Measurements from ENCODE around the gene POLG2.
"Not testable (repeated sequence)": the region's sequence is repeated elsewhere in the genome, so short reads cannot be mapped to it uniquely, and the experiment has no call there.

The POLG2 gene

GRCh38 chr17:64484380-64484779, 12.5 kb downstream of the POLG2 start:
- no peak for DNase-seq

GRCh38 chr17:64480951-64481350, 15.9 kb downstream of the POLG2 start:
- no peak for DNase-seq

- DNase-seq: no peak
These were observed 19.0 kb downstream of the POLG2 start for GRCh38 chr17:64477849-64478248.

DNA sequence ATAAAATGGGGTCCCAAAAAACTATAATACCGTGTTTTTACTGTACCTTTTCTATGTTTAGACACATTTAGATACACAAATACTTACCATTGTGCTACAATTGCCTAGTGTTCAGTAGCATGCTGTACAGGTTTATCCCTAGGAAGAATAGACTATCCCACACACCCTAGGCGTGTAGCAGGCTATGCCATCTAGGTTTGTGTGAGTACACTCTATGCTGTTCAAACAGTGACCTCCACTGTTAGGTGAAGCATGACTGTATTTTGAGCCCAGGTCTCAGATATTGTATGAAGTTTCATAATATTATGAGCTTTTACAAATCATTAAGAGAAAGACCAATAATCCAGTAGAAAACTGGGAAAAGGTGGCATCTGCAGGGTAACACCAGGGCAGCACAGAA, 24.3 kb downstream of the POLG2 start:
- no peak for DNase-seq

DNA sequence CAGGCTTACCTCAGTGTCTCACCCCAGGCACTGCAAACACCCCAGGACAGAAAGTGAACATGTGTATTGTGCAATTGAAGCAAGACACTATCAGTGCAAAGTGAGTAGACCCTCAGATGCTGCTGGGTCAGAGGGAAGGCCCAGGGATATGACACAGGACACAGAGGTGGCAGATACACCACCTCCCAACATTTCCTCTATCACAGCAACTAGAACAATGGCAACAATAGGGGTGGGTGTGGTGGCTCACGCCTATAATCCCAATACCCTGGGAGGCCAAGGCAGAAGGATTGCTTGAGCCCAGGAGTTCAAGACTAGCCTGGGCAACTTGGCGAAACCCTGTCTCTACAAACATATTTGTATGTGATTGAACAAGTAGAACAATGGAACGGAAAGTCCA, 25.4 kb downstream of the POLG2 start:
- no peak for DNase-seq

DNA sequence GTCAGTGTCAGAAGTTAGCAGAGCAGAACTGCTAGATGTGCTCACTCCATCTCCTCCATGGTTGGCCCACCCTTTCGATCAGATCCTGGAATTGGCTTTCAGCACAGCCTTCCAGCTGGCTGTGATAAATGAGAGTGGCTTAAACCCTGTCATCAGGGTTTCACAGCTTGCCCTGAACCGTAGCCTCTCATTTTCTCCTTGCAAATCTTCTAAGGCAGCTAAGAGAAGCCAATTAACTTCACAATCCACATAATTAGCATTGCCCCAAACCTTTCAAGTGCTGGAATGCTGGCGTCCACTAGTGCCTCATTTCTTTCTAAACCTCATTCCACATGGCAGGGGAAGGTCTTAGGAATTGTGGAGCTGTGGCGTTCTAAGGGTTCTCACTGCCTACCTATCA, 26.2 kb downstream of the POLG2 start:
- DNase-seq: no peak

GRCh38 chr17:64466834-64467233, 30.0 kb downstream of the POLG2 start:
- not testable (repeated sequence) for DNase-seq

DNA sequence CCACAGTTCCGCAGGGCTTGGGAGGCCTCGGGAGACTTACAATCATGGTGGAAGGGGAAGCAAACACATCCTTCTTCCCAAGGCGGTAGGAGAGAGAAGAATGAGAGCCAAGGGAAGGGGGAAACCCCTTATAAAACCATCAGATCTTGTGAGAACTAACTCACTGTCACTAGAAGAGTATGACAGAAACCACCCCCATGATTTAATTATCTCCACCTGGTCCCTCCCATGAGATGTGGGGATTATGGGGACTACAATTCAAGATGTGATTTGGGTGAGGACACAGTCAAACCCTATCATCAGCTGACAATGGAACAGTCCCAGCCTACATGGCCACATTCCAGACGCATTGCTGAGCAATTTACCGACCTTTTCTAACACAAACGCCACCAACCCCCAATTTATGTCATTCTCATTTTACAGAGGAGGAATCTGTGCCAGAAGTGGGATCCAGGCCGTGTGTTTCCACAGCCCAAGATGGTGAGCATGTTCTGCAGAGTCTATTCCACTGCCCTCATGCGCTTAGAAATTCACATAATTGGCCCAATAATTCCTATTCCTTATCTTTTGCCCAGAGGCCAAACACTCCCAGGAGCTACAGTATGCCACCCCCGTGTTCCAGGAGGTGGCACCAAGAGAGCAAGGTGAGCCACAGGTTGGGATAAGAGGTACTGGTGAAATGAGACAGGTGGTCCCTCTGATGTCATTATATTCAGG, 30.7 kb downstream of the POLG2 start:
- DNase-seq: no peak

- DNase-seq: no peak
These were observed 35.1 kb downstream of the POLG2 start for GRCh38 chr17:64461788-64462187.

DNA sequence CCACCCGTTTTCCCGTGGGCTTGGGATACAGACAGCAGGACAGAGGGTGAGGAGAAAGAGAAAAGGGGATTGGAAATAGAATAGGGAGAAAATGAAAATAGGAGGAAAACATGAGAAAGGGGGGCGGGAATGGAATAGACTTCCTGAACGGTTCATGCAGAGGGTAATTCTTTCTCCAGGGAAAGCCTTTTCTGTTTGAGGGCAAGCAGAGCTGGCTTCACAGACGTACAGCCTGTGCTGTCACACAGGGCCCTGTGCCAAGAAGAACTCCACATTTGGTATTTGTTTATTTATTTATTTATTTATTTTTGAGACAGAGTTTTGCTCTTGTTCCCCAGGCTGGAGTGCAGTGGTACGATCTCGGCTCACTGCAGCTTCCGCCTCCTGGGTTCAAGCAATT, 35.9 kb downstream of the POLG2 start:
- DNase-seq: no peak

GRCh38 chr17:64459818-64460217, 37.0 kb downstream of the POLG2 start:
- not testable (repeated sequence) for DNase-seq

DNA sequence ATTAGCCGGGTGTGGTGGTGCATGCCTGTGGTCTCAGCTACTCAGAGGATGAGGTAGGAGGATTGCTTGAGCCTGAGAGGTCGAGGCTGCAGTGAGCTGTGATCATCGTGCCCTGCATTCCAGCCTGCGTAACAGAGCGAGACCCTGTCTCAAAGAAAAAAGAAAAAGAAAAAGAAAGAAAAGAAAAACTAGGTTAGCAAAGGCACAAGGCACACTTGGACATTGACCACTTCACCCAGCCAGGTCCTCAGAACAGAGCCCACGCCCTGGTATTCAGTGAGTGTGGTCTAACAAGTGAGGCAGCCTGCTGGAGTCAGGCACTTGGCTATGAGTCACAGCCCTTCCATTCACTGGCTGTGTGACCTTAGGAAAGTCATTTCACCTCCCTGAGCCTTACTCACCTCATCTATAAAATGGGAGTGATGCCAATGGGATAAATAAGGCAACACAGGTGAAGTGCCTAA, 37.5 kb downstream of the POLG2 start:
- no peak for DNase-seq

DNA sequence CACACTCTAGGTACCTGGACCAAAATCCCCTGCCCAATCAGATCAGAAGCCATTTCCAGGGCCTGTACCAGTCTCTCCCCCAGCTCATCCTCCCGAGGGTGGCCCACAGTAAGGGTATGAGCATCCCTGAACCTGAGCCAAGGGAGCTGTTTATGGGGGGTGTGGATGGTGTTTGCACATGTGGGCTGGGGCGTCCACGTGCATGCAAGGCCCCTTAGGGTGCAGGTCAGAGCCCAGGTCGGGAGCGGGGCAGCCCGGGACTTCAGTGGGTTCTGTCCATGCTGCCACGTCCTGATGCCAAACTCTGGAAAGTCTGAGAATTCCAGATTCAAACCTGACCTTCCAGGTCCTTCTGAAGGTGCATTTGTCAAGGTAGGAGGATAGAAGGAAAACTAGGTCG, 38.1 kb downstream of the POLG2 start:
- no peak for DNase-seq

GRCh38 chr17:64457156-64457555, 39.7 kb downstream of the POLG2 start:
- no peak for DNase-seq

DNA sequence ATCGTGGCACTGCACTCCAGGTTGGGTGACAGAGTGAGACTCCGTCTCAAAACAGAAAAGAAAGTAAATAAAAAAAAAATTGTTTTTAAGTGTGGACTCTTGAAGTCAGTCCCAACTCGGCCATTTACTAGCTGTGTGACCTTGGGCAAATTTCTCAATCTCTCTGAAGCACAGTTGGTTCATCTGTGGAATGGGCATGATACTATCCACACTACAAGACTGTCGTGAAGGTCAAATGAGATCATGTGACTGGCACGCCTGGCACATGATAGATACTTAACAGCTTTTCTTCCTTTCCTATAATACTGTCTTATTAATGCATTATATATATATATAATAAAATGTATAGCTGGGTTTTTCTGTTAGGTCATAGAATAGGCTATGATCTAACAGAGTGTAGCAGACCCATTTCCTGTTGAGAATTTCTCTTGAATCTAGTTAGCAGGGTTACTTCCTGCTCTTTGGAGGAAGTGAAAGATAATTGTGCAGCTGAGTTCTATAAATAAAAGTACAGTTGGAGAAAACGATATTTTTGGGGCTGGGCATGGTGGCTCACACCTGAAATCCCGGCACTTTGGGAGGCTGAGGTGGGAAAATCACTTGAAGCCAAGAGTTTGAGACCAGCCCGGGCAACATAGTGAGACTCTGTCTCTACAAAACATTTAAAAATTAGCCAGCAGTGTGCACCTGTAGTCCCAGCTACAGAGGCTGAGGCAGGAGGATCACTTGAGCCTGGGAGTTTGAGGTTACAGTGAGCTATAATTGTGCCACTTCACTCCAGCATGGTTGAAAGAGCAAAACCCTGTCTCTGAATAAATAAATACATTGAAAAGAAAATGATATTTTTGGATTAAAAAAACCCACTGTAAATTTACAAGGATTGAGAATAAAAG, 40.6 kb downstream of the POLG2 start:
- DNase-seq: no peak

- no peak for DNase-seq
These were observed 47.3 kb downstream of the POLG2 start for GRCh38 chr17:64449545-64449944.

DNA sequence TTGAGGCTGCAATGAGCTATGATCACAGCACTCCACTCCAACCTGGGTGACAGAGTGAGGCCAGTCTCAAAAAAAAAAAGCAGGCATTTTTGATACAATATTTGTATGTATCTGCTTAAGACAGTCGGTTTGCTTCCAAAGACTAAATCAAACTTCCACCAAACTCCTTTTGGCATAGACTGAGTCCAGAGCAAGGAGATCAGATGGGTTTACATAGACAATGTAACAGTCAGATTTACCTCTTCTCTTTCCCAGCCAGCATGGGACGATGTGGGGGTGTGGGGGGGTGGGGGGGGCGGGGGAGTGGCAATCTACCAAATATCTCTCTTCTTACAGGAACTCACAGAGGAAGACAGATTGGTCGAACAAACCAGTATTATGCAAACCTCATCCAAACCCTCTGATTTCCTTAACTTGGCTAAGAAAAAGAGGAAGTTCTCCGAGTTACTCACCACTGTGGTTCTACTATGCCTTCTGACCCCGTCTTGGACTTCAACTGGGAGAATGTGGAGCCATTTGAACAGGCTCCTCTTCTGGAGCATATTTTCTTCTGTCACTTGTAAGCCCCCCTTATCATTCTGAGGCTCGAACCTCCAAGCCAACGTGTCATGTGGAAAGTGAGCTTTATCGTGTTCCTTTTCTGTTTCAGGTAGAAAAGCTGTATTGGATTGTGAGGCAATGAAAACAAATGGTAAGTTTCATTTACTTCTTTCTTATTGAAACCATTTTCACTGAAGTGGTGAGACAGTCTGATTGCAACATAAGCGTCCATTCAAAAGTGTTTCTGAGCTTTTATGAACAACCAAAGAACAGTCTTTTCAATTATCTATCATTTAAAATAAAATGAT, 48.0 kb downstream of the POLG2 start, which contains the start of gene MILR1:
TSS of gene MILR1 (plus strand) at position 451 of the 848 bp plus-strand sequence. CDS start at position 505, 54 bp downstream.
- DNase-seq: no peak

GRCh38 chr17:64447526-64447925, 49.3 kb downstream of the POLG2 start:
- DNase-seq: no peak

DNA sequence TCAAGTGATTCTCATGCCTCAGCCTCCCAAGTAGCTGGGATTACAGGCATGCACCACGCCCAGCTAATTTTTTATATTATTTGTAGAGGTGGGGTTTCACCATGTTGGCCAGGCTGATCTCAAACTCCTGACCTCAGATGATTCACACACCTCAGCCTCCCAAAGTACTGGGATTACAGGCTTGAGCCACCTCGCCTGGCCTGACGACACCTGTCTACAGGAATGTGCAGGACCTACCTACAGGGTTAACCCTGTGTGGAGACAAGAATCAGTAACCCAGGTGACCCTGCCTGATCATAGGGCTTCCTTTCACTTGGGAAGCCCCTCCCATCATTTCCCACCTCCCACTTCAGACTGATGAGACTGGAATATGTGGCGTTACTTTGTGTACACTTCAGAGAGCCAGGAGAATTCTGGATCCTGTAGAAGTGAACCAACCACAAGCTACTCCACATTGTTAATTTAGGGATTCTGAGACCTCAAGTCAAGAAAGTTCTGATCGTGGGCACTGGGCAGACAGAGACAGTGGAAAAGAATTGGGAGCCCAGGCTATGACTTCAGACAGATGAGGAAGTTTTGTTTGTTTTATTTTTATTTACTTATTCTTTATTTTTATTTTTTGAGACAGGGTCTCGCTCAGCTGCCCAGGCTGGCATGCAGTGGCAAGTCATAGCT, 53.6 kb downstream of the POLG2 start:
- no peak for DNase-seq

- no peak for DNase-seq
These were observed 54.3 kb downstream of the POLG2 start for GRCh38 chr17:64442541-64442971.

DNA sequence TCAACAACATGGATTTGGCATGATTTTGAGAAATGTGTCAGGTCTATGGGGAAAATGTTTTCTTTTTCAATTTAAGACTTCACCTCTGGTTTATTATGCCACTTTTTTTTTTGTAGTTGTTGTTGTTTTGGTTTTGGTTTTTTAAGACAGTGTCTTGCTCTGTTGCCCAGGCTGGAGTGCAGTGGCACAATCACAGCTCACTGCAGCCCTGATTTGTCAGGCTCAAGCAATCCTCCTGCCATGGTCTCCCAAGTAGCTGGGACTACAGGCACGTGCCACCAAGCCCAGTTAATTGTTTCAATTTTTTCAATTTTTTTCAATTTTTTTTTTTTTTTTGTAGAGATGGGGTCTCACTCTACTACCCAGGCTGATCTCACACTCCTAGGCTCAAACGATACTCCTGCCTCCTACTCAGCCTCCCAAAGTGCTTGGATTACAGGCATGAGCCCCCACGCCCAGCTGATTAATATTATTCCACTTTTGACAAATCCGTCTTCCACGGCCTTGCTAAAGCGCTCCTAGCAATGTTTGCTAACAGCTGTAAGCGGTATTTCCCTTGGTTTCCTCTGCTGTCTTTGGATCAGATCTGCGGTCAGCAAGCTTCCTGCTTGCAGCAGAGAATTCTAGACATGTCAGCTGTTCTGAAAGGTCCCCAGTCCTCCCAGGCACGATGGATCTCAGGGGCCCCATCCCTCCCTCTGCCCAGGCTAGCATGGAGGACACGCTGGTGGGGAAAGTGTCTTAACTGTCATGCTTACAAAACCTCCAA, 54.9 kb downstream of the POLG2 start:
- DNase-seq: peak; percentile 23
